Progenitor cell of endocrine pancreas (in vitro differentiated cells): ENCODE data around the gene DOK5. TPM values are rescaled to one million over a fixed set of nuclear protein-coding genes. Genes with fewer than 3 reads are reported as not detected.

Experiments used
- DNase-seq: peaks from one replicate; pipeline ENCODE4 v3.0.0; 2021; ENCODE audit warnings: low spot score; ENCODE audit not compliant: unreplicated experiment
- H3K27ac Mint-ChIP-seq: 2 replicates; pipeline ENCODE4 v1.8.0; 2021; ENCODE audit warnings: mild to moderate bottlenecking, moderate library complexity, mixed read lengths
- H3K27me3 Mint-ChIP-seq: 2 replicates; pipeline ENCODE4 v1.8.0; 2021; ENCODE audit warnings: mixed read lengths
- H3K36me3 Mint-ChIP-seq: 2 replicates; pipeline ENCODE4 v1.8.0; 2022; ENCODE audit warnings: mixed read lengths; ENCODE audit not compliant: insufficient read depth
- H3K4me1 Mint-ChIP-seq: 2 replicates; pipeline ENCODE4 v1.8.0; 2021; ENCODE audit warnings: low read depth, mixed read lengths
- H3K4me3 Mint-ChIP-seq: 2 replicates; pipeline ENCODE4 v1.8.0; 2021; ENCODE audit warnings: low read depth, mild to moderate bottlenecking, moderate library complexity, mixed read lengths
- H3K9me3 Mint-ChIP-seq: 2 replicates; pipeline ENCODE4 v1.8.0; 2021; ENCODE audit warnings: low read depth, mixed read lengths
- CTCF ChIP-seq: fragments of 200-600 bp; sonication (generic); IDR thresholded peaks from one replicate; pipeline ENCODE4 v1.5.0; 2021; ENCODE audit warnings: antibody characterized with exemption, mild to moderate bottlenecking; ENCODE audit not compliant: unreplicated experiment
- total RNA-seq: library from RNA; stranded (reverse); gene quantifications from 2 replicates; pipeline ENCODE4 v1.2.1, GENCODE V29; 2021

Gene DOK5
- total RNA-seq, 1 donor from 2014 or later = 0.24 TPM

GRCh38 chr20:54459279-54459678 lies 16.1 kb upstream of the DOK5 start:
- TF ChIP-seq CTCF = no peak
- Mint-ChIP-seq H3K36me3 (no peaks in the 10 kb centered on the region), H3K4me1 (no peaks in the 10 kb centered on the region), H3K9me3 (no peaks in the 10 kb centered on the region), H3K4me3 (no peak overlapping the region), H3K27me3 (no peaks in the 10 kb centered on the region), H3K27ac (no peak overlapping the region)
- no peak for DNase-seq

GRCh38 chr20:54464003-54464402 lies 11.4 kb upstream of the DOK5 start:
- Mint-ChIP-seq H3K27ac (no peak overlapping the region), H3K4me3 (no peak overlapping the region), H3K4me1 (no peaks in the 10 kb centered on the region), H3K36me3 (no peaks in the 10 kb centered on the region), H3K27me3 (peaks cover 5% of the 10 kb centered on the region), H3K9me3 (no peaks in the 10 kb centered on the region)
- no peak for TF ChIP-seq CTCF
- no peak for DNase-seq

GRCh38 chr20:54466127-54466526 lies 9.3 kb upstream of the DOK5 start:
- H3K36me3 Mint-ChIP-seq = no peaks in the 10 kb centered on the region
- H3K9me3 Mint-ChIP-seq = no peaks in the 10 kb centered on the region
- H3K27ac Mint-ChIP-seq = no peak overlapping the region
- TF ChIP-seq CTCF = no peak
- H3K27me3 Mint-ChIP-seq = peaks cover 5% of the 10 kb centered on the region
- no peaks in the 10 kb centered on the region for H3K4me1 Mint-ChIP-seq
- no peak overlapping the region for H3K4me3 Mint-ChIP-seq
- no peak for DNase-seq

- Mint-ChIP-seq H3K27ac (no peak overlapping the region), H3K4me3 (no peak overlapping the region), H3K4me1 (no peaks in the 10 kb centered on the region), H3K36me3 (no peaks in the 10 kb centered on the region), H3K27me3 (peaks cover 7% of the 10 kb centered on the region), H3K9me3 (no peaks in the 10 kb centered on the region)
- TF ChIP-seq CTCF = no peak
- no peak for DNase-seq
Observed at GRCh38 chr20:54467622-54468021, 7.8 kb upstream of the DOK5 start.

GRCh38 chr20:54468082-54468481 lies 7.3 kb upstream of the DOK5 start:
- DNase-seq = no peak
- Mint-ChIP-seq H3K9me3 (no peaks in the 10 kb centered on the region), H3K27ac (no peak overlapping the region), H3K4me3 (no peak overlapping the region), H3K27me3 (peaks cover 9% of the 10 kb centered on the region), H3K4me1 (no peaks in the 10 kb centered on the region), H3K36me3 (no peaks in the 10 kb centered on the region)
- TF ChIP-seq CTCF = no peak
